GM20000 (cell line): ENCODE measurements around the gene LCMT1.

Experiments used
- DNase-seq: peaks from one replicate; pipeline ENCODE4 v3.0.0; 2012; ENCODE audit warnings: low spot score
- TF ChIP-seq, protein P1 (sequence below): IDR thresholded peaks from 2 replicates; pipeline ENCODE4 v1.5.1; 2012; ENCODE audit warnings: mild to moderate bottlenecking, control low read depth; ENCODE audit errors: extremely low read depth, missing control alignments

LCMT1 gene

DNA sequence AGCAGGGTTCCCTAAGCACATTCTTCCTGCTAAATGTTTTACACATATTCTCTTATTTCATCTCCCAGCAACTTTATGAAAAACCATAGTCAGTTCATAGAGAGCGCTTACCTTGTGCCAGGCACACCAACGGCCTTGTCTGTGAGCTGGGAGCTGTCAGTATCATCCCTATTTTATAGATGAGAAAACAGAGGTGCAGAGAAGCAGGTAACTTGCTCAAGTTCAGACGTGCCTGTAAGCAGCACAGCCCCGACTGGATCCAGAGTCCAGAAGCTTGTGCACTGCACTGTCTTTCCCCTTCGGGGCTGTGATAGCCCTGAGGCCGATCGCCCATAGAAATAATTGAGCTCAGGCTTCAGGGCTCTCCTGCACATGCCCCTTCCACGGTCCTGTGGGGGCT is 111.4 kb downstream of the LCMT1 start:
- TF ChIP-seq, protein P1, sequence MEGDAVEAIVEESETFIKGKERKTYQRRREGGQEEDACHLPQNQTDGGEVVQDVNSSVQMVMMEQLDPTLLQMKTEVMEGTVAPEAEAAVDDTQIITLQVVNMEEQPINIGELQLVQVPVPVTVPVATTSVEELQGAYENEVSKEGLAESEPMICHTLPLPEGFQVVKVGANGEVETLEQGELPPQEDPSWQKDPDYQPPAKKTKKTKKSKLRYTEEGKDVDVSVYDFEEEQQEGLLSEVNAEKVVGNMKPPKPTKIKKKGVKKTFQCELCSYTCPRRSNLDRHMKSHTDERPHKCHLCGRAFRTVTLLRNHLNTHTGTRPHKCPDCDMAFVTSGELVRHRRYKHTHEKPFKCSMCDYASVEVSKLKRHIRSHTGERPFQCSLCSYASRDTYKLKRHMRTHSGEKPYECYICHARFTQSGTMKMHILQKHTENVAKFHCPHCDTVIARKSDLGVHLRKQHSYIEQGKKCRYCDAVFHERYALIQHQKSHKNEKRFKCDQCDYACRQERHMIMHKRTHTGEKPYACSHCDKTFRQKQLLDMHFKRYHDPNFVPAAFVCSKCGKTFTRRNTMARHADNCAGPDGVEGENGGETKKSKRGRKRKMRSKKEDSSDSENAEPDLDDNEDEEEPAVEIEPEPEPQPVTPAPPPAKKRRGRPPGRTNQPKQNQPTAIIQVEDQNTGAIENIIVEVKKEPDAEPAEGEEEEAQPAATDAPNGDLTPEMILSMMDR = no peak

DNA sequence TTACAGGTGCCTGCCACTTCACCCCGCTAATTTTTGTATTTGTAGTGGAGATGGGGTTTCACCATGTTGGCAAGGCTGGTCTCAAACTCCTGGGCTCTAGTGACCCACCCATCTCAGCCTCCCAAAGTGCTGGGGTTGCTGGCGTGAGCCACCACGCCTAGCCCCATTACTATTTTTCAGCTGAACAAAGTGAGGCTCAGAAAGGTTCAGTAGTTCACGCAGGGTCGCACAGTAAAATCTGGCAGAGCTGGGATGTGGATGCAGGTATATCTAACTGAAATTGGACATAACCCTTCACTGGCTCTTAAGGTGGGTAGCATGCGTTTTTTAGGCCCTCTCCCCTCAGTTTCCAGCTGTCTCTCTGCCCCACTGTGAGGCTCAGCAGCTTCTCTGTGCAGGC is 112.4 kb downstream of the LCMT1 start:
- TF ChIP-seq, protein P1 = no peak
- no peak for DNase-seq

More for the DNA sequence above, 111.4 kb downstream of the LCMT1 start:
- no peak for DNase-seq

DNA sequence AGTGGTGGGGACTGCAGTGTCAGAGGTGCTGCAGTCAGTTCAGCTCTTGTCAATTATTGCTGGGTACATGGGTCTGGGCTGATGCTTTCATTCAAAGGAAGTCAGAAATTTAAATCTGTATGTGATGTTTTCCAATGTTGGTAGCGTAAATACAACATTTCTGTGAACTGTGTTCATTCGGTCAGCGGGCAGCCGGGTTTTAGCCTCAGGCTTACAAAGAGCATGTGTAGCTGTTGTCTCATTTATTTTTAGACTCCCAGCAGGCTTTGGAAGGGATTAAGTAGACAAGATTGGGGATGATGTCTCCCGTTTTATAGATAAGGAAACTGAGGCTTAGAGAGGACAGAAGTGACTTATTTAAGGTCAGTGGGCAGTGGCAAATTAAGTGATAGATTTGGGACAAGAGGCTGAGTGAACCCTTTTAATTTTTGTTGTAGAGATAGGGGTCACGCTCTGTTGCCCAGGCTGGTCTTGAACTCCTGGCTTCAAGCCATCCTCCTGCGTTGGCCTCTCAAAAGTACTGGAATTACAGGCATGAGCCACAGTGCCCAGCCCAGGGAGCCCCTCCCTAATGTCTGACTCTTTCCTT is 113.3 kb downstream of the LCMT1 start:
- DNase-seq = no peak
- TF ChIP-seq, protein P1 = no peak
